GM12878 (cell line): ENCODE data around the gene OR2M2. TPM values are rescaled to one million over a fixed set of nuclear protein-coding genes. Genes with fewer than 3 reads are reported as not detected.

Experiments used
- ATAC-seq: fragments of 200-7000 bp; cut with Tn5 transposase; 3 replicates; pipeline ENCODE4 v1.9.1; 2020; ENCODE audit warnings: mild to moderate bottlenecking, moderate library complexity
- BruUV-seq: library from RNA; stranded (reverse); fragments of 400-500 nt; replicated peaks from 2 replicates; lab custom pipeline; 2021; lab: Mats Ljungman, UMichigan
- CTCF ChIA-PET: fragments of 300-600 bp; sonication (Branson Sonifier 250); formaldehyde crosslinking; extraction: SDS; loops from one replicate; lab custom pipeline; 2021; ENCODE audit warnings: inconsistent platforms; lab: Yijun Ruan, JAX
- POLR2A ChIA-PET: fragments of 350-600 bp; formaldehyde crosslinking; extraction: SDS; loops from one replicate; lab custom pipeline; 2021; ENCODE audit warnings: inconsistent platforms; lab: Charles Lee
- RAD21 ChIA-PET: fragments of 300-600 bp; sonication (Branson Sonifier 250); formaldehyde crosslinking; loops from one replicate; lab custom pipeline; 2023; ENCODE audit warnings: antibody characterized with exemption; ENCODE audit not compliant: unreplicated experiment; lab: Charles Lee
- SMC1A ChIA-PET: fragments of 300-600 bp; sonication (Branson Sonifier 250); formaldehyde crosslinking; loops from one replicate; lab custom pipeline; 2023; ENCODE audit not compliant: unreplicated experiment, uncharacterized antibody; lab: Charles Lee
- DNase-seq: peaks from one replicate; pipeline ENCODE4 v3.0.0-alpha.2; 2011; ENCODE audit warnings: low read depth, low spot score
- FAIRE-seq: peaks from 3 replicates; lab custom pipeline; 2011; peaks lifted over from hg19 to GRCh38; lab: Jason Lieb, UNC
- H2AFZ ChIP-seq: 2 replicates; pipeline ENCODE4 v1.6.0; 2011; ENCODE audit warnings: low read depth, low read length, control low read depth; ENCODE audit not compliant: control insufficient read depth
- H3K27ac ChIP-seq: 2 replicates; pipeline ENCODE4 v1.5.1; 2011; ENCODE audit warnings: control low read depth; ENCODE audit not compliant: control insufficient read depth, insufficient read depth
- H3K27me3 ChIP-seq, 2 experiments: replicated peaks in 1 of 2; 2 replicates each; pipeline versions ENCODE4 v1.6.0 to v1.6.1; 2011; ENCODE audit warnings: low read length in 1 of 2; ENCODE audit not compliant: control insufficient read depth in 2 of 2, insufficient read depth in 2 of 2
- H3K36me3 ChIP-seq, 2 experiments: 2 replicates each; pipeline ENCODE4 v1.5.1; 2011; ENCODE audit warnings: low read length in 1 of 2; ENCODE audit not compliant: control insufficient read depth in 2 of 2, insufficient read depth in 2 of 2
- H3K4me1 ChIP-seq: 2 replicates; pipeline ENCODE4 v1.6.1; 2011; ENCODE audit warnings: mild to moderate bottlenecking, low read length, moderate library complexity, mixed read lengths; ENCODE audit not compliant: control insufficient read depth, insufficient read depth
- H3K4me2 ChIP-seq: 2 replicates; pipeline ENCODE4 v1.6.0; 2011; ENCODE audit warnings: control low read depth; ENCODE audit not compliant: control insufficient read depth, insufficient read depth
- H3K4me3 ChIP-seq: fragments of 200-600 bp; sonication (generic); 2 replicates; pipeline ENCODE4 v1.5.1; 2016
- H3K79me2 ChIP-seq: 2 replicates; pipeline ENCODE4 v1.6.0; 2011; ENCODE audit warnings: low read length; ENCODE audit not compliant: control insufficient read depth, insufficient read depth
- H3K9ac ChIP-seq: 2 replicates; pipeline ENCODE4 v1.8.0; 2011; ENCODE audit warnings: low read length, control low read depth, mixed read lengths; ENCODE audit not compliant: control insufficient read depth, insufficient read depth
- H3K9me3 ChIP-seq: replicated peaks from 3 replicates; pipeline ENCODE4 v1.5.1; 2011; ENCODE audit warnings: mild to moderate bottlenecking, low read length; ENCODE audit not compliant: control insufficient read depth, insufficient read depth
- H4K20me1 ChIP-seq: 2 replicates; pipeline ENCODE4 v1.6.0; 2011; ENCODE audit not compliant: control insufficient read depth, insufficient read depth
- EGR1 ChIP-seq, 2 experiments: IDR thresholded peaks; 1 replicate in 1 of 2; 2 replicates in 1 of 2; pipeline ENCODE4 v1.6.1; 2011 to 2012; ENCODE audit warnings: low read depth in 2 of 2, low read length in 2 of 2, borderline replicate concordance in 1 of 2, mild to moderate bottlenecking in 1 of 2, moderate library complexity in 1 of 2
- EZH2 ChIP-seq: IDR thresholded peaks from 2 replicates; pipeline ENCODE4 v1.6.1; 2012; ENCODE audit warnings: low read depth, mild to moderate bottlenecking, control low read depth, inconsistent platforms, low read length, borderline replicate concordance; ENCODE audit not compliant: control insufficient read depth
- HDGF ChIP-seq: fragments of 450-650 bp; IDR thresholded peaks from 2 replicates; pipeline ENCODE4 v1.6.1; 2016; ENCODE audit warnings: antibody characterized with exemption
- MEF2B ChIP-seq: fragments of 450-650 bp; IDR thresholded peaks from 2 replicates; pipeline ENCODE4 v1.6.1; 2018; ENCODE audit warnings: mild to moderate bottlenecking, moderate library complexity; ENCODE audit not compliant: partially characterized antibody, poor library complexity, severe bottlenecking
- MYC ChIP-seq: IDR thresholded peaks from 2 replicates; pipeline ENCODE4 v1.6.1; 2011; ENCODE audit warnings: mild to moderate bottlenecking, low read length, moderate library complexity, inconsistent platforms; ENCODE audit not compliant: insufficient read depth, insufficient replicate concordance, insufficient read length, severe bottlenecking
- RCOR1 ChIP-seq: conservative IDR thresholded peaks from 2 replicates; pipeline ENCODE4 v1.6.1; 2012; ENCODE audit warnings: low read depth, low read length, improper control_type of control experiment
- TAF1 ChIP-seq: IDR thresholded peaks from 2 replicates; pipeline ENCODE4 v1.6.1; 2011; ENCODE audit warnings: mild to moderate bottlenecking, low read depth, low read length, borderline replicate concordance
- ZNF592 ChIP-seq: fragments of 450-650 bp; IDR thresholded peaks from 2 replicates; pipeline ENCODE4 v1.6.1; 2017; ENCODE audit warnings: mild to moderate bottlenecking, moderate library complexity
- WGBS: methylation state at CpG from one replicate; pipeline ENCODE4 v1.1.6; 2016; ENCODE audit warnings: low lambda C conversion rate; ENCODE audit not compliant: insufficient replicate concordance, insufficient coverage; ENCODE audit errors: missing lambda C conversion rate; 5-methylcytosine and 5-hydroxymethylcytosine counted together
- in situ Hi-C: fragments of 300-500 bp; cut with MboI; formaldehyde crosslinking; loops from 9 replicates; pipeline ENCODE4 v1.14.3; 2018; ENCODE audit warnings: mixed read lengths
- intact Hi-C: fragments of 100-400 bp; cut with micrococcal nuclease; formaldehyde crosslinking; loops from one replicate; pipeline ENCODE4 v1.14.2; 2022; ENCODE audit not compliant: unreplicated experiment
- polyA plus RNA-seq, 11 experiments: library from polyadenylated mRNA; depleted of rRNA in 4 of 11; unstranded in 6 of 11; stranded (reverse) in 5 of 11; fragments of >200 nt; fragmentation: Nextera tagmentation in 4 of 11; fragmentation: Illumina TruSeq in 1 of 11; extraction: Ambion mirVana in 4 of 11; extraction: Trizol in 1 of 11; gene quantifications; 1 replicate in 1 of 11; 2 replicates in 10 of 11; pipeline versions ENCODE4 v1.2.1 to v1.2.3, GENCODE V29; 2011 to 2016; ENCODE audit warnings: inconsistent platforms in 2 of 11, missing spikeins in 2 of 11, low read depth in 1 of 11
- total RNA-seq, 4 experiments: library from RNA; depleted of rRNA in 3 of 4; stranded (reverse); fragments of >200 nt in 3 of 4; fragmentation: Illumina TruSeq in 1 of 4; extraction: Trizol in 1 of 4; gene quantifications; 2 replicates each; pipeline versions ENCODE4 v1.2.1 to v1.2.3, GENCODE V29; 2013 to 2021
- TF ChIP-seq, protein P1 (sequence below): fragments of 450-650 bp; IDR thresholded peaks from 2 replicates; pipeline ENCODE4 v1.6.1; 2017; ENCODE audit warnings: mild to moderate bottlenecking, low read depth, inconsistent platforms; ENCODE audit not compliant: poor library complexity, severe bottlenecking

Gene OR2M2
- total and polyA plus RNA-seq, 10 of the 15 experiments (the other 5 are each of a cell fraction or from before 2014, with no cell fraction given) = not detected

GRCh38 chr1:248136811-248137210 lies 37.8 kb upstream of the OR2M2 start:
- SMC1A ChIA-PET = no interaction called here
- 56% methylated on average over 21 of the region's 21 CpGs for WGBS
- intact Hi-C loops (no loop called here), in situ Hi-C loops (no loop called here)
- Histone ChIP-seq H3K27me3 (no peaks in the 10 kb centered on the region), H3K9ac (no peak overlapping the region), H3K36me3 (no peaks in the 10 kb centered on the region), H3K4me3 (no peak overlapping the region), H4K20me1 (no peaks in the 10 kb centered on the region), H3K79me2 (no peaks in the 10 kb centered on the region), H2AFZ (no peak overlapping the region), H3K4me2 (no peak overlapping the region), H3K9me3 (no peaks in the 10 kb centered on the region), H3K4me1 (no peaks in the 10 kb centered on the region), H3K27ac (no peak overlapping the region)
- POLR2A ChIA-PET = no interaction called here
- TF ChIP-seq MEF2B (no peak), ZNF592 (no peak), MYC (no peak), TAF1 (no peak), HDGF (no peak), EGR1 (IDR thresholded peaks at IDR 0.05; ENCODE audit: borderline replicate concordance in 1 of 2, low read depth in 2 of 2, low read length in 2 of 2) (no peak), RCOR1 (no peak), EZH2 (no peak)
- TF ChIP-seq, protein P1, sequence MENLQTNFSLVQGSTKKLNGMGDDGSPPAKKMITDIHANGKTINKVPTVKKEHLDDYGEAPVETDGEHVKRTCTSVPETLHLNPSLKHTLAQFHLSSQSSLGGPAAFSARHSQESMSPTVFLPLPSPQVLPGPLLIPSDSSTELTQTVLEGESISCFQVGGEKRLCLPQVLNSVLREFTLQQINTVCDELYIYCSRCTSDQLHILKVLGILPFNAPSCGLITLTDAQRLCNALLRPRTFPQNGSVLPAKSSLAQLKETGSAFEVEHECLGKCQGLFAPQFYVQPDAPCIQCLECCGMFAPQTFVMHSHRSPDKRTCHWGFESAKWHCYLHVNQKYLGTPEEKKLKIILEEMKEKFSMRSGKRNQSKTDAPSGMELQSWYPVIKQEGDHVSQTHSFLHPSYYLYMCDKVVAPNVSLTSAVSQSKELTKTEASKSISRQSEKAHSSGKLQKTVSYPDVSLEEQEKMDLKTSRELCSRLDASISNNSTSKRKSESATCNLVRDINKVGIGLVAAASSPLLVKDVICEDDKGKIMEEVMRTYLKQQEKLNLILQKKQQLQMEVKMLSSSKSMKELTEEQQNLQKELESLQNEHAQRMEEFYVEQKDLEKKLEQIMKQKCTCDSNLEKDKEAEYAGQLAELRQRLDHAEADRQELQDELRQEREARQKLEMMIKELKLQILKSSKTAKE = no peak
- ATAC-seq (no peak), DNase-seq (no peak), FAIRE-seq (no peak)
- CTCF ChIA-PET = no interaction called here
- RAD21 ChIA-PET = no interaction called here
- no TSS peak for BruUV-seq
